NCI-H82 treated with DMSO at 0.1 percent for 48 hours (cell line): ENCODE measurements around the gene SPON2.

Experiments used
- DNase-seq: peaks from one replicate; lab custom pipeline; 2025; ENCODE audit not compliant: unreplicated experiment; lab: John Stamatoyannopoulos, UW

SPON2 gene

GRCh38 chr4:1172971-1173757 is 781 bp upstream of the SPON2 start:
- no peak for DNase-seq

DNA sequence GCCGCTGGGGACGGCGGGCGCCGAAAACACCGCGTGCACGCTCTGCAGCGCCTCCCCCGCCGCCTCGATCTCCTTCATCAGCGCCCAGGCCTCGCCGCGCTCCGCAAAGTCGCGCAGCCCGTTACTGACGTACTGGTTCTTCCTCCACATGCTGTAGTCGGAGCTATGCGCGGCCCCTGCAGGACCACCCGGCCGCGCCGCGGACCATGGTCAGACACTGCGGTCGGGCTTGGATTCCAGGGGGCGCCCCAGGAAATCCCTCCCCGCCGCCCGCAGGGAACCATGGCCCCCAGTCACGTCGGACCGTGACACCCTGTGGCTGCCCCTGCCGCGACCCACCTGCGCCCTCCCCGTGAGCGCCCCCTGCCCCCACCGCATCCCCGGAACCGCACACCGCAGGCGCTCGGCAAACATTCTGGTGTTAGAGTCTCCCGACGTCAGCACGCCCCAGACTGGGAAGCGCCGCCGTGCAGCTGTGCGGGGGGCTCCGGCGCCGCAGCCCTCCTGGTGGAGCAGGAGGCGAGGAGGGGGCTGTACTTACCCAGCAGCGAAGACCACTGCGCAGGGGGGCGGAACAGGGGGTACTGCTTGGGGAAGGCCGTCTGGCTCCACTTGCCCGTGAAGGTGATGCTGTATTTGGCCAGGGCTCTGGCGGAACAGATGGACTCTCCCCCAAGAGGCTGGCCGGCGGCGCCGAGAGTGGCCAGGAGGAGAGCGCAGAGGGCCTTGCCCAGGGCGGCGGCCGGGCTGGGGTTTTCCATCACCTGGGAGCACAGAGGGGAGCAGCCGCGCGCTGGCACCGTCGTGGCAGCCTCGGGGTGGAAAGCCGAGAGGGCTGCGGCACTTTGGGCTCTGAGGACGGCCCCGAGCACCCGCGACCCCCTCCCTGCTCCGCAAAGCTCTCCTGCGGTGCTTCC is 814 bp downstream of the SPON2 start:
- no peak for DNase-seq

DNA sequence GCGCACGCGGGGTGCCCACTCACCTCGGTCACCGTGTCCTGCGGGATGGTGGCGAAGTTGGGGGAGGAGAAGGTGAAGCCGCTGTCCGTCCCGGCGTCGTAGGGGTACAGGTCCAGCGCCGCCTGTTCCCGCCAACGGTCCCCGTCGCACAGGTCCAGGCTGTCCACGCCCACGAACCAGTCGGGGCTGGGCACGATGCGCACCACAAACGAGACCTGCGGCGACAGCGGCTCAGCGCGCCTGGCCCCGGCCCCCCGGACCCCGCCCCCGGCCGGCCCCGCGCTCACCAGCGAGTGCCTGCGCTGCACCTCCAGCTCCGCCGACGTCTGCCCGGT is 1.4 kb downstream of the SPON2 start:
- DNase-seq = no peak

DNA sequence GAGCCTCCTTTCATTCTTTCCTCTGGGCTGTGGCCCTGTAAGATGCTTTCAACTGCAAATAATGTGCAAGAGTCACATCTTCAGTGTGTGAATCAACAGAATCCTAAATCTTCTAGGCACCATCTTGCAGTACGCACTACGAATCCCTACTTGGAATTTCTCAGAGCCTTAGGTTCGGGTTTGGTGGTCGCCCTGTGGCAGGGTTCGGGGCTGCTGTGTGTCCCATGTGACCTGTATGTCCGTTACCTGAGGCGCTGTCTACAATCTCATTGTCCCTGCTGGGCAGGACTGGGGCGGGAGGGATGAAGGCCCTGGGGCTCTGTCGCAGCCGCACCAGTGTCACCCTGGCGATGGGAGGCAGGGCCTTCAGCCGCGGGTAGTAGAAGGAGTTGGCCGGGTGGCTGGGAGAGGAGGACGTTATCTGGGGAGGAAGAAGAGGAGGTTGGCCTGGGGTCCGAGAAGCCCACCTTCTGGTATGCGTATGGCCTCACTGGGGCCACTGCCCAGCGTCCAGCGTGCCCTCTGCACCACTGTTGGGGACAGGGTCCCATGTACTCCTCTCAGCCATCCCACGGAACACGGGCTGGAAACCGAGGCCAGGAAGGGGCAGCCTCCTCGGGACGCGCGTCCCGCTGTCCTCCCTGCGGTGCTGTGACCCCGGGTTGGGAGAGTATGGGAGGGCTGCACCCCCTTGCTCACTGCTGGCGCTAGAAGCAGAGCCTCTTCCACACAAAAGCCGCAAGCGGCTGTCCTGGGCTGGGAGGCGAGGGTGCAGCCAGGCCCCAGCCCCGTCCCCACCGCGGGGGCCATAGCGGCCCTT is 2.0 kb downstream of the SPON2 start:
- DNase-seq = no peak

DNA sequence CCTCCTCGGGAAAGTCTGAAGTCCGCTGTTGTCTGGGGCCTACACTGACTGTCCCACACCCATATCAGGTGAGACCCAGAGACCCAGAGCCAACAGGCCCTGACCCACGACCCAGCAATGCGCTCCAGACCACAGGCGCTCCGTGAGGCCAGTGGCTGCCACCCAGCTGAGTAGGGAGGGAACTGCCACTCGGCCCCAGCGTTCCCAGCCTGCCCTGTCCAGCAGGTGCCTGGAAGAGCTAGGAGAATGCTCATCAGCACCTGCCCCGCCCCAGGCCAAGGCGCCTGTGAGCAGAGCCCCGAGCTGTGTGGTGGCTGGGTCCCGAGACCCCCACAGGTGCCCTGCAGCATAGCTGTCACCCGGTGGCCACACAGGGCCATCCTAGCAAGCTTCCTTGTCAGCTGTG is 2.7 kb downstream of the SPON2 start:
- no peak for DNase-seq

DNA sequence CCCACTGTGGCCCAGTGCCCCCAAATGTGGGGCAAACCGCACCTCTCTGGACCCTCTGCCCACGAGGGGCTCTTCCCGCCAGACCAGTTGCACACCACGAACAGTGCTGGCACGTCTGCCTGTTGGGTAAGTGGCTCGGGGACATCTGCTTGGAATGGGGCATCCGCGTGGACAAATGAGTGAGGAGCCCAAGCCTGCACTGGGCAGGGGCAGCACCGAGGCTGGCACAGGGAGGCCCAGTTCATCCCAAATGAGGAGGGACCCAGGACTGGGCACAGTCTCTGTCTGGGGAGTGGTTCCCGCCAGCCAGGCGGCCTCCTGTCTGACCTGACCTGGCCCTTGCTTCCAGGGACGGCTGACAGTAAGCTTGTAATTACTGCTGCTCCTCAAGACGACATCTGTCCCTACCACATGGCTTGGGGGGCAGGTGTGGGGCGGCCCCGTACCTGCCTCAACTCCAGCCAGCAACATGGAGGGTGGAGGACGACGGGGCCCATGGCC is 3.2 kb downstream of the SPON2 start:
- DNase-seq = no peak

DNA sequence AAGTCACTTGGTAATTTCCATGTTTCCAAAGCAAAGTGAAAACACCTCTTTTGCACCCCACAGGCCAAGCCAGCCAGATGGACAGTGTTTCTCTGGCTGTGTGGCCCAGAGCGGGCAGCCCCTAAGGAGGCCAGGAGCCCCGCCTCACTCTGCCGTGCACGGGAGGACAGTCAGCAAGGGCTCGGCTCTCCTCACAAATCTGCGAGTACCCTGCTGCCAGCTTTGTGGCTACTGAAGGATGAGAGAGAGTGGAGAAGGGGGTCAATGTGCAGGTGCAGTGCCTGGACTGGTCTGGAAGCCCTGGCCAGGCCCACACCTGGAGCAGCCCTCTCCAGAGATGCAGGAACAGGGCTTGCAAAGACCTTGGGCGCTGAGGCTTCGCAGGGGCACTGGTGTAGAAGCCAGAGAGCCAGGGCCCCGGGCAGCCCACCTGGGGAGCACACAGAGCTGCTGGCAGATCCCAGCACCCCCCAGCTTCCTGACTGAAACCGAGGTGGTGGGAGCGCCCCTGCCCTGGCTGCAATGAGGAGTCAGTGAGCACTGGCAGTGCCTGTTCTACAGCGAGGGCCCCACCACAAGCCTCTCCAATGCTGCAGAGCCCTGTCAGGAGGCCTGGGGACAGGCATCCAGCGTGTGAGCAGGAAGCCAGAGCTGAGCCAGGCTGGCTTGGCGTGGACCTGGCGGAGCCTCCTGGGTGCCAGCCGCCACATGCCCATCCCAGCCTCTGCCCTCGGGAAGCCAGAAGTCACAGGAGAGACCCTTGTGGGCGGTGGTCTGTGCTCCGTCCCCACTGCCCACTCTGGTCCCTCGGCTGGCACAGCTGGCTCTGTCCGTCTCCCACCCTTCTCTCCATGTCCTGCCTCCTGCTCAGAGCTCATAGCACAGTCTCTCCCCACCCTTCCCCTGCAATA is 3.9 kb downstream of the SPON2 start:
- DNase-seq = no peak

DNA sequence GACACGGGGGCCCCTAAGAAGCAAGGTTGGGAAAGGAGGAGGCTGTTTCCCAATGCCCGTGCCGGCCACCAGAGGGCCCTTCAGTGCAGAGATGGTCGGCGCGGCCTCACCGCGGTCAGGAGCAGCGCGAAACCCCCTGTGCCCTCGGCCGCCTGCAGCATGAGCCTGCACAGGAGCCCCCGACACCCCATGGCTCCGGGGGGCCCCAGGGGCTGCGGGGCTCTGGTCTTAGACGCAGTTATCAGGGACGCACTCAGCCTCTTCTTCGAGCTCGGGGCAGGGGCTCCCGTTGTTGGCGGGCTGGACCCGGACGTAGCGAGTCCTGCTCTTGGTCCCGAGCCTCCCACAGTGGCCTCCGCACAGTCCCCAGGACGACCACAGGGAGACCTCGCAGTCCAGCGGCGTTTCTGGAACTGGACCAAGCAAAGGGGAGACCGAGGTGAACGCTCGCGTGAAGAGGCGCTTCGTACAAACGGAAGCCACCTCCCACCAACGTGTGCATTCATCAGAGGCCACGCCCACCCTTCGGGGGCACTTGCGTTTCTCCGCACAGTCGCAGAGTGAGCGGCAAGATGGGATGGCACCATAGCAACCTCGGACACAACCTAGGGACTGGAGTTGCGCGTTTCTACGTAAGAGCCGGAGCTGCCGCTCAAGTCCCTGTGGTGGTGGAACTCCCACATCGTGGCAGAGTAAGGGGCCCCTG is 5.0 kb downstream of the SPON2 start:
- peak; percentile 10 for DNase-seq

DNA sequence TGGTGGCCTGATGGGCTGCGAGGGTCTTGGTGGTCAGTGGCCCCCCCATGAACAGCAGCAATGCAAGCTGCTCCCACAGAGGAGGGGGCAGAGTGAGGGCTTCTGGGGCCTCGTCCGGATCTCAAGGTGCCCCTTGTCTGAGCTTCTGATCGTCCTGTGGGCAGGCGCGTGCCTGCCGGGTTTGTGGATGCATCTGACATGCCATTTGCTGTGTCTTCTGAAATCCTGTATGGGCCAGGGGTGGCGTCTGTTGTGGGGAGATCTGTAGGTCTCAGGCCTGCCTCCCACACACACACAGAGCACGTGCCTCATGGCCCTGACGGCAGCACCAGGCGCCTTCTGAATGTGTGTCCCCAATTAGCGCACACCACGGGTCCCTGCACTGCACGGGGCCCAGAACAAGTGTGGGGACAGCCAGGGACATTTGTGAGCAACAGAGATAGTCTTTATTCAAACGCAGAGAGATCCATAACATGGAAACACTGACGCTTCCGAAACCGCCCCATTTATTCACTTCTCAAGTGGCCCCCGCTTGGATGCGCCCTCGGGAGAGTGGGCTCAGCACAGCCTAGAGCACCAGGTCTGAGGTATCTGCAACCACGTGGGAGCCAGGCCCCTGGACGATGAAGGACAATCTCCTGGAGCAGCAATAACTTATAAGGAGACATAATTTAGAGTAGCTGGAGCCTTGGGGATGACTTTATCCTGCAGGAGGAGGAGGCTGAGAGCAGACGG is 5.7 kb downstream of the SPON2 start:
- no peak for DNase-seq

DNA sequence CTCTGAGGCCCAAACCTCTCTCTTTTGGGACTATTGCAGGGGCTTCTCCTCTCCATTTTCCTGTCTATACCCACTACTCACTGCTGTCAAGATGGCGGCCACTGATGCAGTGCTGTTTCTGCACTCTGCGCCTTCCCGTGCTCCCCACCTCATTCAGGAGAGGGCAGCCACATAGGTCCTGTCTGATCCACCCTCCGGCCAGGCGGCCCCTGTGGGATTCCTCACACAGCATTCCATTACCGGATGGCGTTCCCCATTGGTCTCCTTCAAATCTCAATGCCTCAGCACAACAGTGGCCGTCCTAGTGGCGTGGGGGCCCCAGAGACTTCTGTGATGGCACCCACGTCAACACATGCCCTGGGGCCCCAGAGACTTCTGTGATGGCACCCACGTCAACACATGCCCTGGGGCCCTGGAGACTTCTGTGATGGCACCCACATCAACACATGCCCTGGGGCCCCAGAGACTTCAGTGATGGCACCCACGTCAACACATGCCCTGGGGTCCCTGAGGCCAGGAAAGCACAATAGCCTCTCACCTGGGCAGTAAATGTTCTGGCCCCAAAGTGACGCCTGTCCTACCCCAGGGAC is 7.3 kb downstream of the SPON2 start:
- DNase-seq = no peak

DNA sequence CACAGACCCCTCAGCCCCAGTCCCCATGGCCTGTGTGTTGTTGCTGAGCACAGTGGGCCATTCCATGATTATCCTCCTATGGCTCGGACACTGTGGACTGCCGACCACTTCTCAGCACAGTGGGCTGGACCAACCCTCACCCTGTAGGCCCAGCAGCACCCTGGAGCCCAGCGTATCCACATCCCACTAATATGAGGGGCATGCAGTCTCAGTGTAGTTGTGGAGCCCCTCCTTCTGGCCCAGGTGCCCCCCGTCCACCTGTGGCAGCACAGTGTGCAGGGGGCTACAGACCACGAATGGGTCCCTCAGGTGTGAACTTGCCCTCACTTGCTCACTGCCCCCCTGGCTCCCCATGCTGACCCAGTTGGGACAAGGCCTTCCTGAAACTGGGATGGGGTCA is 7.9 kb downstream of the SPON2 start:
- no peak for DNase-seq

GRCh38 chr4:1164040-1164439 is 8.3 kb downstream of the SPON2 start:
- DNase-seq = no peak

DNA sequence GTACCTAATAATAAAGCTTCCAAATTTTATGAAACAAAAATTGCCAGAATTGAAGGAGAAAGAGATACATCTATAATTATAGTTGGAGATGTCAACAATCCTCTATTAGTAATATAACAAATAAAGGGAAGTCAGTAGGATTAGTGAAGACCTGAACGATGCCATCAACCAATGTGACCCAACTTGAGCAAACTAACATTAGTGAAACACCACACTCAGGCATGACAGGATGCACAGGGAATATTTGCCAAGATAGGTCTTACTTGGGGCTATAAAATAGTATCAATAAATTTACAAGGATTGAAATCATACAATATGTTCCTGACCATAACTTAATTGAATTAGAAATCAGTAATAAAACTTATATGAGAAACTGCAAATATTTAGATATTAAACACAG is 12.0 kb downstream of the SPON2 start:
- no peak for DNase-seq

DNA sequence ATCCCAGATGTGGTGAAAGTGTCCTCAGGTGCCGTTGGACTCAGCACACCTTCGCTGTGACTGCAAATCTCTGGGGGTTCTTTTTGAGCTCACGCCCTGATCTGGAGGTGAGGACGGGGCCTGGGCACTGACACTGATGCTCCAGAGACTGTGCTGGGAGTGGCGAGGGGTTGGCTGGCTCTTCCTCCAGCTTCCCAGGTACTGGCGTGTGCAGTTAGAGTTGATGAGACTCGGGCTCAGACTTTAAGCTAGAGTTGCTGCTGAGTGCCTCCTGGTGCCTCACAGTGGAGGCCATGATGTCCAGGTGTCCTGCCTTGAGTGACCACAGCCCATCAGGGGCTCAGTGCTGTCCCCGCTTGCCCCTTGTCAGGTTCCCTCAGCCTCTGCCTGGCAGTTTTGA is 16.3 kb downstream of the SPON2 start:
- DNase-seq = no peak

- no peak for DNase-seq
Observed at GRCh38 chr4:1155314-1155713, 17.1 kb downstream of the SPON2 start.

DNA sequence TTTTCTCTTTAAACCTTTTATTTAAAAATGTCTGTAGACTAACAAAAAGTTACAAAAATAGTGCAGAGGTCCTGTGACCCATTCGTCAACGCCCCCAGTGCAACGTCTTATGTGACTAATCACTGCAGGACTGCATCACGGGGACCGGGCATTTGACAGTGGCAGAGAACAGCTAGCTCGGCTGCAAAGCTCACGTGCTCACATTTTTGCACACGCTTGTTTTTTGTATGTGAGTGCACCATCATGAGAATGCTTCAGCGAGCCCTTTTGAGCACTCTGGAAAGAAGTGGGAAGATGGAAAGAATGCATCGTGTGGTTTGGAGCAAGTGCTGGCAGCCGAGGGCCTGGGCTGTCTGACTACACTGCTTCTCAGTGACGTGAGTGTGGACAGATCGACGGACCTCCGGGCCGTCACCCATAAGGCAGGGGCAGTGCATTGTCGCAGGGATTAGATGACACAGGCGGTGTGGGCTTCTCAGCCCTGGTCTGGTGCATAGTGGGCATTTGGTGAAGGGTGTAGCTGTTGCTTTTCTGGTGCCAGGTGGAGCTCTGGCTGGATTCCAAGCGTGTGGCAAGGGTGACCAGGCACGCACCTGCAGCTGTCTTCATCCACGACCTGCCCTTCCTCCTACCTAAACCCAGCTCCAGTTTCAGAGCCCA is 17.7 kb downstream of the SPON2 start:
- DNase-seq = no peak

- DNase-seq = no peak
Observed at GRCh38 chr4:1154126-1154522, 18.3 kb downstream of the SPON2 start.

DNA sequence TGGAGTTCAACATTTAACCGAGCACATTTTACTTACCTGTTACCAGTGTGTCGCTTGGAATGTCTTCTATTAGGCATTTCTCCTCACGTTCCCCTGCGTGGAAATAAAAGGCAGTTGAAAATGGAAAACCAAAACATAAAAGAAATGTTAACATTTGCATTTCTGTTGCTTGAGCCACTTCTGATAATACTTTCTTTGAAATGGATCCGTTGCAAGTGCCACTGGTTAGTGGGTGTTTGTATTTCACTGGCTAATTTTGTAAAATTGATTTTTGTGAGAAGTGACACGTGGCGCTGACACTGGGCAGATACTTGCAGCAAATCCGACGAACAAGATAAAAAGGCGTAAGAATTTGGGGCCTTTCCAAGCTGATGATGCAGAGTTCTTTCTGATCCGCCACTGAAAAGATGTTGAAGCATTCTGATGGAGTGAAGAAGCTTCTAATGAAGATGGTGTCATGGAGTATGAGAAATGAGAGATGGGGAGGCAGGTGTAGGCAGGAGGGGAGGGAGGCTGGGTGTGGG is 18.8 kb downstream of the SPON2 start:
- DNase-seq = no peak
